Liver (tissue), 3 donors: ENCODE results near the gene GDF9.

ENCODE experiments used
- TAF1 ChIP-seq: conservative IDR thresholded peaks from 2 replicates; pipeline ENCODE4 v1.6.1; 2016; ENCODE audit warnings: antibody characterized with exemption, mild to moderate bottlenecking
- TF ChIP-seq, protein P1 (sequence below): fragments of 150-350 bp; IDR thresholded peaks from 2 replicates; pipeline ENCODE4 v1.5.1; 2017; ENCODE audit warnings: improper control_type of control experiment, low read depth, low read length; ENCODE audit not compliant: missing input control
- TF ChIP-seq, protein P2 (sequence below): IDR thresholded peaks from 2 replicates; pipeline ENCODE4 v1.6.1; 2016; ENCODE audit warnings: antibody characterized with exemption
- donor health status: healthy.
- donor health status: healthy.

DNA sequence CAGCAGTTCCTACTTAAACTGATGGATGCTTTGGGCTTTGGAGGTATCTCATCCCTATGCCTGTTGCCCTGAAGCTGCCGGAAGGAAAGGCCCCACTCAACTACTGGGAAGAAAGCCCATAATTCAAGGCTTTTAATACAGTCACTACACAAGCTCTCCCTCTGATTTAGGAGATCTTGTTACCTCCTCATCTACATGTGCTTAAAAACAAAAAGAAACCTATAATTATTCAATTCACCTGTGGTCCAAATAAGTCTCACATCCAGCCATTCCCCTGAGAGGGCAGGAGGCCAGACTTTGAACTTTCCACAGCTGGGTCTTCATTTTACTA is 6.5 kb upstream of the GDF9 start:
- TF ChIP-seq TAF1, result no peak
- TF ChIP-seq, protein P1, sequence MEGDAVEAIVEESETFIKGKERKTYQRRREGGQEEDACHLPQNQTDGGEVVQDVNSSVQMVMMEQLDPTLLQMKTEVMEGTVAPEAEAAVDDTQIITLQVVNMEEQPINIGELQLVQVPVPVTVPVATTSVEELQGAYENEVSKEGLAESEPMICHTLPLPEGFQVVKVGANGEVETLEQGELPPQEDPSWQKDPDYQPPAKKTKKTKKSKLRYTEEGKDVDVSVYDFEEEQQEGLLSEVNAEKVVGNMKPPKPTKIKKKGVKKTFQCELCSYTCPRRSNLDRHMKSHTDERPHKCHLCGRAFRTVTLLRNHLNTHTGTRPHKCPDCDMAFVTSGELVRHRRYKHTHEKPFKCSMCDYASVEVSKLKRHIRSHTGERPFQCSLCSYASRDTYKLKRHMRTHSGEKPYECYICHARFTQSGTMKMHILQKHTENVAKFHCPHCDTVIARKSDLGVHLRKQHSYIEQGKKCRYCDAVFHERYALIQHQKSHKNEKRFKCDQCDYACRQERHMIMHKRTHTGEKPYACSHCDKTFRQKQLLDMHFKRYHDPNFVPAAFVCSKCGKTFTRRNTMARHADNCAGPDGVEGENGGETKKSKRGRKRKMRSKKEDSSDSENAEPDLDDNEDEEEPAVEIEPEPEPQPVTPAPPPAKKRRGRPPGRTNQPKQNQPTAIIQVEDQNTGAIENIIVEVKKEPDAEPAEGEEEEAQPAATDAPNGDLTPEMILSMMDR, result no peak
- TF ChIP-seq, protein P2, sequence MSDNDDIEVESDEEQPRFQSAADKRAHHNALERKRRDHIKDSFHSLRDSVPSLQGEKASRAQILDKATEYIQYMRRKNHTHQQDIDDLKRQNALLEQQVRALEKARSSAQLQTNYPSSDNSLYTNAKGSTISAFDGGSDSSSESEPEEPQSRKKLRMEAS, result no peak
